ENCODE measurements around the gene DGKG. TPM values are rescaled to one million over a fixed set of nuclear protein-coding genes. Genes with fewer than 3 reads are reported as not detected.

Gene DGKG
- polyA plus RNA-seq, 1 donor from 2014 or later = 2.5 TPM

GRCh38 chr3:186260726-186261125, 101.3 kb downstream of the DGKG start:
- Mint-ChIP-seq H3K4me3 (no peak overlapping the region), H3K27me3 (no peaks in the 10 kb centered on the region), H3K4me1 (peaks cover 9 to 21% (median 16%) of the 10 kb centered on the region in 3 donors), H3K9me3 (no peaks in the 10 kb centered on the region), H3K36me3 (no peaks in the 10 kb centered on the region), H3K27ac (peak overlapping the region in 2 of 3 donors; percentile 55 to 81)

GRCh38 chr3:186259612-186260383, 102.2 kb downstream of the DGKG start:
- no peaks in the 10 kb centered on the region for H3K9me3 Mint-ChIP-seq
- H3K36me3 Mint-ChIP-seq = no peaks in the 10 kb centered on the region
- H3K4me1 Mint-ChIP-seq = peaks cover 18 to 30% (median 25%) of the 10 kb centered on the region in 3 donors
- peak overlapping the region; percentile 55 to 81 (median 71) for H3K27ac Mint-ChIP-seq
- H3K27me3 Mint-ChIP-seq = no peaks in the 10 kb centered on the region
- H3K4me3 Mint-ChIP-seq = peak overlapping the region in 2 of 4 donors; percentile 18 to 65

DNA sequence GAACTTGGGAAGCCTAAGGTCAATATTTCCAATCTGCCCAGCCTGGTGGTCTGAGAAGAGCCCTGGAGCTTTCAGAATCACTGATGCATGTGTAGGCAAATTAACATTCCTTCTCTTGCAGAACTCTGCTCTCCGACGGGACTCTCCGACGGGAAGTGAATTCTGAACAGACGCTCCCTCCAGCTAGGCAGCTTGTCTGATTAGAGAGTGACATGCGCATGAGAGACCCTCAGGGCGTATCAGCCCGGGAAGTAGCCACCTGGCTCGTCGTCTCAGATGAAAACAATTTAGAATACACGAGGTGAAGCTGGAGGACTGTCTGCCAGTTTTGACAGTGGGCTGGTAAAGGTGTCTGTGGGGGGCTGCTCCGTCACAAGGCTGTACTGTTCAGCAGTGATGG, 103.1 kb downstream of the DGKG start:
- Mint-ChIP-seq H3K27me3 (no peaks in the 10 kb centered on the region), H3K36me3 (no peaks in the 10 kb centered on the region), H3K27ac (peak overlapping the region in 1 of 3 donors; percentile 71), H3K4me3 (no peak overlapping the region), H3K9me3 (no peaks in the 10 kb centered on the region), H3K4me1 (peaks cover 24 to 38% (median 31%) of the 10 kb centered on the region in 3 donors)

GRCh38 chr3:186257866-186258265, 104.2 kb downstream of the DGKG start:
- H3K4me1 Mint-ChIP-seq = peaks cover 26 to 44% (median 31%) of the 10 kb centered on the region in 3 donors
- H3K27ac Mint-ChIP-seq = peak overlapping the region in 1 of 3 donors; percentile 69
- no peaks in the 10 kb centered on the region for H3K27me3 Mint-ChIP-seq
- no peak overlapping the region for H3K4me3 Mint-ChIP-seq
- no peaks in the 10 kb centered on the region for H3K36me3 Mint-ChIP-seq
- no peaks in the 10 kb centered on the region for H3K9me3 Mint-ChIP-seq

GRCh38 chr3:186255703-186256331, 106.2 kb downstream of the DGKG start:
- H3K9me3 Mint-ChIP-seq = no peaks in the 10 kb centered on the region
- peaks cover 2% of the 10 kb centered on the region for H3K36me3 Mint-ChIP-seq
- peak overlapping the region; percentile 75 to 88 (median 80) for H3K4me3 Mint-ChIP-seq
- no peaks in the 10 kb centered on the region for H3K27me3 Mint-ChIP-seq
- peak overlapping the region; percentile 92 to 96 (median 95) for H3K27ac Mint-ChIP-seq
- H3K4me1 Mint-ChIP-seq = peaks cover 25 to 46% (median 31%) of the 10 kb centered on the region in 3 donors

GRCh38 chr3:186254676-186255650, 107.1 kb downstream of the DGKG start:
- Mint-ChIP-seq H3K9me3 (no peaks in the 10 kb centered on the region), H3K4me1 (peaks cover 25 to 44% (median 31%) of the 10 kb centered on the region in 3 donors), H3K36me3 (peaks cover 2% of the 10 kb centered on the region), H3K27me3 (no peaks in the 10 kb centered on the region), H3K4me3 (peak overlapping the region; percentile 75 to 88 (median 80)), H3K27ac (peak overlapping the region; percentile 92 to 96 (median 95))

DNA sequence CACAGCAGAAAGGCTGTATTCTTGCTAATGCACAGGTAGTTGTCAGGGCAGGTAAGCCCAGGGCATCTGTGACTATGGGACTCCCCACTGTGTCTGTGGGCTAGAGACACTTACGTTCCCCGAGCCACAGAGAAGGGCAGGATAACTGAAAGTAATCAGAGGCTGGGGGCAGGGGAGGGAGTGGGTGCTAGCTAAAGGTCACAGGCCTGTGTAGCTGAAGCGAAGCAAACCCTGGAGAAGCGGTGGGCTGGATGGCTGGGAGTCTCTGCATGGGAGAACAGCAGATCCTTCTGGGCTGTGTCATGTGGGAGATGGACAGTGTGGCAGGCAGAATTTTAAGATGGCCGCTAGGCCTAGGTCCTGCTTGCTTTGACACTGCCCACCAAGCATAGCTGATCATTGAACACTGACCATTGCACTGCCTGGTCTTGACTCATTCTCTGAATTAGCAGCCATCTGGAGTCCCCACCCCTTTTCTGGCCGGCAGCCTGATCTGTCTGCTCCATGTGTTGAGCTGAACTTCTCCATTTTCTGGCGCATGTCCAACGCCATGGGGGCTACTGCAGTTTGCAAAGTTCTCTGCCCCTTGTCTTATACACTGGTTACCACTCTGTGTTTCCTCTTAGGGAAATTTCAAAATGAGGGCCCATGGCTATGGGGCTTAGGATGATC, 110.0 kb downstream of the DGKG start:
- H3K4me1 Mint-ChIP-seq = peaks cover 28 to 40% (median 31%) of the 10 kb centered on the region in 3 donors
- H3K4me3 Mint-ChIP-seq = peak overlapping the region in 1 of 4 donors; percentile 31
- H3K36me3 Mint-ChIP-seq = peaks cover 4% of the 10 kb centered on the region
- H3K9me3 Mint-ChIP-seq = no peaks in the 10 kb centered on the region
- H3K27me3 Mint-ChIP-seq = no peaks in the 10 kb centered on the region
- no peak overlapping the region for H3K27ac Mint-ChIP-seq

- peaks cover 7 to 10% (median 9%) of the 10 kb centered on the region in 3 donors for H3K4me1 Mint-ChIP-seq
- no peak overlapping the region for H3K4me3 Mint-ChIP-seq
- no peak overlapping the region for H3K27ac Mint-ChIP-seq
- no peaks in the 10 kb centered on the region for H3K9me3 Mint-ChIP-seq
- peaks cover 4% of the 10 kb centered on the region for H3K36me3 Mint-ChIP-seq
- no peaks in the 10 kb centered on the region for H3K27me3 Mint-ChIP-seq
Measured at GRCh38 chr3:186248850-186249249, 113.2 kb downstream of the DGKG start.

DNA sequence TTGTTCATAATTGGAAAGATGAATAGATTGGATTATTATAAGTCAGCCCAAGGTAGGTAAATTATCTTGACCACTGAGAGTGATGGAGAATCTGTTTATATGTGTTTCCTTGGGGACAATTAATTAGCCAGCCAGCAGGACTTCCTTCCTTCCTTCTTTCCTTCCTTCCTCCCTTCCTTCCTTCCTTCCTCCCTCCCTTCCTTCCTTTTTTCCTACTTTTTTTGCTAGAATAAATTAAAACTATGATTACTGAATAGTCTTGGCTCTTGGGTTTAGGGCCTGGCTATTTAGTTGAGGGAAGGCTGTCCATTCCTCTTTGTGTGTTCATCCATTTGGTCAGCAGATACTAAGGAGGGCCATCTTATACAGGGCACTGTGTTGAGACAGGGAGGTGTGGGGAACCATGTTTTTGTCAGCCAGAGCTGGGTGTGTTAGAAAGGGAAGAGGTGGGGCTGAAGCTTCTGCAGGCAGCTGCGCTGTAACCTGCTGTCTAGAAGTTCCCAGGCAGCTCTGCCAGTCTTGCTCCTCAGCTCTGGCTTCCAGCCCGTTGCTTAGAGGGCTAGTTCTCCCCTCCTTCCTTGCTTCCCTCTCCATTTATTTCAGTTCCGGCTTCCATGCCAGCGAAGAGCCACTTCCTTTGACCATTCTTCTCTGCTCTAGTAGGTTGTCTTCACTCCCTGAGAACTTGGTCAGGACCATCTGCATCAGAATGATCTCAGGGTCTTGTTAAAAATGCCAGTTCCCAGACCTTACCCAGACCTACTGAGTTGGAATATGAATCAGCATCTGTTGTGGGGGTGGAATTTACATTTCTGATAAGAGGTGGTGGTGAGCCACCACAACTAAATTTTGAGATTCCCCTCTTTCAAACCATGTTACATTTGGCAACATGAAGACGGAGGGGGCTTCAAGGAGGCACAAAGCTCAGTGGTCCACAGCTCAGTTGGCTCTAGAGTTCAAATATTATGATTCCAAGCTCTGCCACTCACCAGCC, 113.9 kb downstream of the DGKG start:
- Mint-ChIP-seq H3K4me1 (peaks cover 5 to 8% (median 7%) of the 10 kb centered on the region in 3 donors), H3K9me3 (no peaks in the 10 kb centered on the region), H3K27ac (no peak overlapping the region), H3K4me3 (peak overlapping the region in 1 of 4 donors; percentile 14), H3K36me3 (peaks cover 4% of the 10 kb centered on the region), H3K27me3 (no peaks in the 10 kb centered on the region)

DNA sequence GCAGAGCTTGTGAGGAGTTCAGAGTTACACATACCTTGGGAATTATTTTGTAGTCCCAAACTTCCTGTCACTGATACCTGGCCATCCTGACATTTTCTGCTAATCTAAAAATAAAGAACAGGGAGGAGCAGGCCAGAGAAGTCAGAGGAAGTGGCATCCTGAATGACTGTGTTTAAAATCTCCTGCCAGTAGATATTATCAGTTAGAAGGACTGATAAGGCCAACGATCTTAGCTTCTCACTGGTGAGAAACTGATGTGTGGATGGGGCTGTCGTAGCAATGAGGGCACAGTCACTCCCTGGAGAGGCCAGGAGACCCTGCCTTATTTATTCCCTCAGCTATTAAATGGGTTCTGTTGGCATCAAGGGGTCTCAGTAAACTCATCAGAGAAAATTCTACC, 115.1 kb downstream of the DGKG start:
- H3K27me3 Mint-ChIP-seq = no peaks in the 10 kb centered on the region
- peaks cover 3% of the 10 kb centered on the region for H3K36me3 Mint-ChIP-seq
- H3K4me3 Mint-ChIP-seq = no peak overlapping the region
- H3K27ac Mint-ChIP-seq = no peak overlapping the region
- H3K4me1 Mint-ChIP-seq = peaks cover 6 to 15% (median 7%) of the 10 kb centered on the region in 3 donors
- no peaks in the 10 kb centered on the region for H3K9me3 Mint-ChIP-seq

GRCh38 chr3:186244016-186244415, 118.0 kb downstream of the DGKG start:
- Mint-ChIP-seq H3K4me3 (no peak overlapping the region), H3K27ac (no peak overlapping the region), H3K36me3 (peaks cover 1% of the 10 kb centered on the region), H3K9me3 (no peaks in the 10 kb centered on the region), H3K27me3 (no peaks in the 10 kb centered on the region), H3K4me1 (peaks cover 11 to 20% (median 12%) of the 10 kb centered on the region in 3 donors)

- H3K27ac Mint-ChIP-seq = no peak overlapping the region
- no peaks in the 10 kb centered on the region for H3K9me3 Mint-ChIP-seq
- peak overlapping the region in 1 of 4 donors; percentile 72 for H3K4me3 Mint-ChIP-seq
- H3K4me1 Mint-ChIP-seq = peaks cover 10 to 13% (median 11%) of the 10 kb centered on the region in 3 donors
- H3K27me3 Mint-ChIP-seq = no peaks in the 10 kb centered on the region
- H3K36me3 Mint-ChIP-seq = no peaks in the 10 kb centered on the region
Measured at GRCh38 chr3:186241910-186242821, 119.9 kb downstream of the DGKG start.
